Heart right ventricle (tissue), 16 donors: ENCODE data around the gene KMT5B. TPM values are rescaled to one million over a fixed set of nuclear protein-coding genes. Genes with fewer than 3 reads are reported as not detected.
A peak's percentile ranks its signal among the peaks of the same experiment; 100 is the strongest.

ENCODE experiments used
- ATAC-seq, 8 donors: fragments of 200-7000 bp; cut with Tn5 transposase; one replicate each; pipeline ENCODE4 v1.9.1; 2020; ENCODE audit warnings: mild to moderate bottlenecking in 8 of 8, moderate library complexity in 8 of 8, moderate number of reproducible peaks in 1 of 8
- DNase-seq, 2 donors: peaks; one replicate each; pipeline ENCODE4 v3.0.0-alpha.2; 2020
- H3K27ac ChIP-seq, 10 donors: fragments of 200-600 bp; sonication (generic) in 2 of 10; one replicate each; pipeline versions ENCODE4 v1.5.0 to v1.8.0; 2020 to 2022; ENCODE audit warnings: mild to moderate bottlenecking in 3 of 10
- H3K27me3 ChIP-seq, 7 donors: fragments of 200-600 bp; one replicate each; pipeline ENCODE4 v1.8.0; 2021 to 2022; ENCODE audit warnings: mild to moderate bottlenecking in 2 of 7
- H3K36me3 ChIP-seq, 9 donors: fragments of 200-600 bp; sonication (generic) in 1 of 9; one replicate each; pipeline versions ENCODE4 v1.5.0 to v1.8.0; 2020 to 2022; ENCODE audit warnings: mild to moderate bottlenecking in 2 of 9
- H3K4me1 ChIP-seq, 9 donors: fragments of 200-600 bp; sonication (generic) in 1 of 9; one replicate each; pipeline versions ENCODE4 v1.5.0 to v1.8.0; 2020 to 2022; ENCODE audit warnings: mild to moderate bottlenecking in 4 of 9
- H3K4me3 ChIP-seq, 10 donors: fragments of 200-600 bp; sonication (generic) in 2 of 10; one replicate each; pipeline versions ENCODE4 v1.5.0 to v1.8.0; 2020 to 2022; ENCODE audit warnings: mild to moderate bottlenecking in 7 of 10, moderate library complexity in 2 of 10
- H3K9me3 ChIP-seq, 11 donors: fragments of 200-600 bp in 10 of 11; sonication (generic) in 2 of 11; one replicate each; pipeline versions ENCODE4 v1.5.0 to v1.8.0; 2013 to 2022; ENCODE audit warnings: mild to moderate bottlenecking in 2 of 11, control low read depth in 1 of 11, moderate library complexity in 1 of 11
- WGBS, 2 donors: extraction: QIAGEN DNeasy Blood & Tissue Kit; methylation state at CpG; one replicate each; pipeline ENCODE4 v1.1.7; 2013; ENCODE audit warnings: inconsistent platforms in 1 of 2; 5-methylcytosine and 5-hydroxymethylcytosine counted together
- intact Hi-C, 10 donors: fragments of 100-400 bp; cut with DNase I; formaldehyde crosslinking; loops; one replicate each; pipeline versions ENCODE4 v1.11.1 to v1.14.2; 2022
- polyA plus RNA-seq, 2 donors: library from polyadenylated mRNA; stranded (reverse); fragments of 200-250 nt; gene quantifications; one replicate each; pipeline ENCODE4 v1.2.3, GENCODE V29; 2013
- total RNA-seq, 10 donors: library from RNA; stranded (reverse); fragmentation: NEBNext Ultra II Directional in 3 of 10; extraction: Animal tissue kit (Norgen Biotek cat#: 25700) in 3 of 10; gene quantifications; one replicate each; pipeline versions ENCODE4 v1.2.1 to v1.2.4, GENCODE V29; 2021 to 2023
- TF ChIP-seq, protein P1 (sequence below), 9 donors: fragments of 200-600 bp; sonication (generic) in 2 of 9; IDR thresholded peaks; one replicate each; pipeline versions ENCODE4 v1.5.0 to v1.8.0; 2021 to 2022; ENCODE audit warnings: antibody characterized with exemption in 9 of 9, mild to moderate bottlenecking in 5 of 9, moderate library complexity in 1 of 9
- donor health status: Arrhythmogenic right ventricular cardiomyopathy.
- donor health status: ischemic (EF 13 %, LVEDD 7.1; RV severe dilation, severe dysfunction).
- donor health status: healthy with polysubstance abuse.
- donor health status: DM: no; HTN: yes; CAD: no.
- donor health status: DM: no; HTN: no; CAD: no.
- donor health status: ischemic (EF 25% LVEDD 6.9; RV normal size, moderate dysfunction).
- donor health status: ischemic (EF 25% LVEDD 5.7; RV mildly dilated, moderate dysfunction).
- donor health status: healthy.
- donor health status: DM: yes; HTN: yes; CAD: no.
- donor health status: Ischemic cardiomyopathy.
- donor health status: ischemic (EF 35%, LVEDD 5.7; RV mildly dilated, moderate dysfunction).
- donor health status: nonischemic (EF 11% LVEDD 7.7; RV severe dilation, severe dysfunction).
- donor health status: DM: yes; HTN: yes; CAD: no.
- donor health status: PGD.
- donor health status: ischemic (EF 29% LVEDD 5.4; RV normal size, mild dysfunction).
- donor health status: nonischemic (EF 23%, LVEDD 6.1; RV moderate dilation, normal function).

The KMT5B gene
- total and polyA plus RNA-seq, 12 donors = 10.5 to 37.1 (median 29.6) TPM

DNA sequence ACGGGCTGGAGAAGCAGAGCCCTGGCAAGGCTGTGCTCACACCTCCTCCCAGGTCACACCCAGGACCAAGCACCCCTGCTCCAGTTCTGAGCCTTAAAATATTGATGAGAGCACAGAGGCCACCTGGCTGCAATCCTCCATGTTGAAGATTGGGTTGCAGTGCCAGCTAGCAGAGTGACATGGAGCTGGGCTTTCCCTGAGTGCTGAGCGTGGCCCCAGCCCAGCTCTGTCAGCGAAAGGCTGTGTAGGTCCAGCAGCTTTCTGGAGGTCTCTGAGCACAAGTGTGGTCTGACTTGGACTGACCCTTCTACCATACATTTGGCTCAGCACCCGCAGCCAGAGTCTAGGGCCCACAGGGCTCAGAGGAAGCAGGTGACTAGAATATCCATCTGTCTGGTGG is 87.9 kb downstream of the KMT5B start:
- TF ChIP-seq, protein P1, sequence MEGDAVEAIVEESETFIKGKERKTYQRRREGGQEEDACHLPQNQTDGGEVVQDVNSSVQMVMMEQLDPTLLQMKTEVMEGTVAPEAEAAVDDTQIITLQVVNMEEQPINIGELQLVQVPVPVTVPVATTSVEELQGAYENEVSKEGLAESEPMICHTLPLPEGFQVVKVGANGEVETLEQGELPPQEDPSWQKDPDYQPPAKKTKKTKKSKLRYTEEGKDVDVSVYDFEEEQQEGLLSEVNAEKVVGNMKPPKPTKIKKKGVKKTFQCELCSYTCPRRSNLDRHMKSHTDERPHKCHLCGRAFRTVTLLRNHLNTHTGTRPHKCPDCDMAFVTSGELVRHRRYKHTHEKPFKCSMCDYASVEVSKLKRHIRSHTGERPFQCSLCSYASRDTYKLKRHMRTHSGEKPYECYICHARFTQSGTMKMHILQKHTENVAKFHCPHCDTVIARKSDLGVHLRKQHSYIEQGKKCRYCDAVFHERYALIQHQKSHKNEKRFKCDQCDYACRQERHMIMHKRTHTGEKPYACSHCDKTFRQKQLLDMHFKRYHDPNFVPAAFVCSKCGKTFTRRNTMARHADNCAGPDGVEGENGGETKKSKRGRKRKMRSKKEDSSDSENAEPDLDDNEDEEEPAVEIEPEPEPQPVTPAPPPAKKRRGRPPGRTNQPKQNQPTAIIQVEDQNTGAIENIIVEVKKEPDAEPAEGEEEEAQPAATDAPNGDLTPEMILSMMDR (IDR thresholded peaks at IDR 0.05) = no peak
- Histone ChIP-seq H3K27me3 (peaks cover 0 to 9% (median 0%) of the 10 kb centered on the region in 7 donors), H3K9me3 (no peaks in the 10 kb centered on the region), H3K4me1 (peaks cover 3 to 38% (median 20%) of the 10 kb centered on the region in 9 donors), H3K4me3 (no peak overlapping the region), H3K27ac (peak overlapping the region in 1 of 10 donors; percentile 10), H3K36me3 (no peaks in the 10 kb centered on the region)
- 68 to 71% methylated on average over 4 of the region's 4 CpGs for WGBS, 2 donors
- intact Hi-C loops = loop anchor here in 1 of 10 donors (10.0 kb wide), 1 partner anchor 90 kb away; the partner anchor contains the start of genes NDUFS8 and TCIRG1
- DNase-seq (no peak), ATAC-seq (no peak)

DNA sequence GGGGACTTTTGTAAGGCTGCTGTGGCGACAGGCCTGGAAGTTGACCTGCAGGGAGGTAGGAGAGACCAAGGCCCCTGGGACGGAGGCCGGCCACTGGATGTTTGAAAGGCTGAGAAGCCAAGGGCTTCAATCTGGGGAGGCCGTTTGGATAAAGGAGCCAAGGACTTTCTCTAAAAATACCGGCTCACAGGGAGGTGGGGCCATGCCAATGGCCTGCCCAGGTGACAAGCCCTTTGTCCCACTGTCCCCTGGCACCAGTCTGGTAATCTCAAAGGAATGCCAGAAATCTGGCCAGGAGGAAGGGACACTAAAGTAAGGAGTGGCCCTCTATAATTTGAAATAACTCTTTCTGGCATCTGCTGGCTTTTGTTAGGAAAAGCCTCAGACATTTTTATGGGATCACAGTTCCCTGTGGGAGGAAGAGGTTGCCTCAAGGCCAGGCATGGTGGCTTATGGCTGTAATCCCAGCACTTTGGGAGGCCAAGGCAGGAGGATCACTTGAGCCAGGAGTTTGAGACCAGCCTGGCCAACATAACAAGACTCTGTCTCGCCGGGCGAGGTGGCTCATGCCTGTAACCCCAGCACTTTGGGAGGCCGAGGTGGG is 90.1 kb downstream of the KMT5B start:
- no peak for DNase-seq
- Histone ChIP-seq H3K4me3 (no peak overlapping the region), H3K27me3 (peaks cover 0 to 3% (median 0%) of the 10 kb centered on the region in 7 donors), H3K36me3 (no peaks in the 10 kb centered on the region), H3K4me1 (peaks cover 3 to 46% (median 31%) of the 10 kb centered on the region in 9 donors), H3K9me3 (no peaks in the 10 kb centered on the region), H3K27ac (peak overlapping the region; percentile 9 to 100 (median 97))
- ATAC-seq = peak in 2 of 8 donors; percentile 27 to 34
- intact Hi-C loops = loop anchor here in 4 of 10 donors (5.0 to 10.0 kb wide), 4 partner anchors 86 to 91 kb away; partner anchors contain the start of genes NDUFS8 (in 2 of the 4), TCIRG1 (in 2 of the 4) and KMT5B (in 1 of the 4)
- WGBS, 2 donors = 71 to 80% methylated on average over 9 of the region's 9 CpGs
- TF ChIP-seq, protein P1 (IDR thresholded peaks at IDR 0.05) = no peak

DNA sequence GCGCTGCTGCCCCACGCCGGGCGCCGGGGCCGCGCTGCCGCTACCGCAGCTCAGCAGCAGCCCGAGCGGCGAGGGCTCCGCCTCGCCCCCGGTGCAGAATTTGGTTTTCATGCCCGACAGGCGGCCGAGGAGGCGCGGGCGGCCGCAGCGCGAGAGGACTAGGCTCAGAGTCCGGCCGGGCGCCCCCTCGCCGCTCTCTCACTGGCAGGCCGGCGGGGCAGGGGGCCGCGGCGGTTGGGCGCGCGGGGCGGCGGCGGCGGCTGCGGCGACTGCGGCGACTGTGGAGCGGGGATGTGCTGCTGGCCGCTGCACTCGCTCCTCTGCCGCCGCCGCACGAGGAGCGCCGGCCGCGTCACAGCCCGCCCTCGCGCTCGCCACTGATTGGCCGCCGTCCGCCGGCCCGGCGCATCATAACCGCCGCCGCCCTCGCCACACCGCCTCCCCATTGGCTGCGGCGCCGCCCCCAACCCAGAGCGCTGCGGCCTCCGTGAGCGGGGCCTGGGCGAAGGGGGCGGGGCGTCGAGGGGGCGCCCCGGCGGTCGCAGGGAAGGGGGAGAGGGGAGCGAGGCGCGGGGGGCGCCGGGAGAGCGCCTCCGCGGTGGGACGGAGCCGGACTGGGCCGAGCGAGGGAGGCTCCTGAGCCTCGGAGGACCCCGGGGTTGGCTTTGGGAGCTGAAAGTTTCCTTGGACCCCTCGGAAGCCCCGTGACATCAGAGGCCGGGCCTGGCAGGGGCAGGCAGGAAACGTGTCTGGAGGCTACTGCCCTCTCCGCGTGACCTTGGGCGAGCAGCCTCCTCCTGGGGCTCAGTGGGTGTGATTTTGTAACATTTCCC is 91.8 kb downstream of the KMT5B start, which contains the start of gene CHKA:
TSS of gene CHKA (minus strand) at position 322 of the 833 bp plus-strand sequence. CDS start at position 111, 211 bp downstream.
- intact Hi-C loops = loop anchor here in 5 of 10 donors (2.0 to 10.0 kb wide), 5 partner anchors 82 to 91 kb away; partner anchors contain the start of genes TCIRG1 (in 3 of the 5), NDUFS8 (in 2 of the 5) and KMT5B (in 1 of the 5)
- Histone ChIP-seq H3K36me3 (no peaks in the 10 kb centered on the region), H3K27ac (peak within 1 kb of the TSS; percentile 83 to 100 (median 98)), H3K9me3 (no peaks in the 10 kb centered on the region), H3K4me1 (peaks cover 3 to 57% (median 40%) of the 10 kb centered on the region in 9 donors), H3K4me3 (peak within 1 kb of the TSS; percentile 31 to 90 (median 65)), H3K27me3 (no peaks in the 10 kb centered on the region)
- DNase-seq = peak; percentile 91 to 95
- 0% methylated on average over 67 to 107 of the region's 107 CpGs for WGBS, 2 donors
- peak; percentile 93 to 97 (median 96) for ATAC-seq
- TF ChIP-seq, protein P1 (IDR thresholded peaks at IDR 0.05) = peak in 1 of 9 donors; percentile 15
